Measurements from ENCODE around the gene HK3. TPM values are rescaled to one million over a fixed set of nuclear protein-coding genes. Genes with fewer than 3 reads are reported as not detected.

HK3 gene
- total and polyA plus RNA-seq, 8 donors = 0.54 to 97.0 (median 1.6) TPM

DNA sequence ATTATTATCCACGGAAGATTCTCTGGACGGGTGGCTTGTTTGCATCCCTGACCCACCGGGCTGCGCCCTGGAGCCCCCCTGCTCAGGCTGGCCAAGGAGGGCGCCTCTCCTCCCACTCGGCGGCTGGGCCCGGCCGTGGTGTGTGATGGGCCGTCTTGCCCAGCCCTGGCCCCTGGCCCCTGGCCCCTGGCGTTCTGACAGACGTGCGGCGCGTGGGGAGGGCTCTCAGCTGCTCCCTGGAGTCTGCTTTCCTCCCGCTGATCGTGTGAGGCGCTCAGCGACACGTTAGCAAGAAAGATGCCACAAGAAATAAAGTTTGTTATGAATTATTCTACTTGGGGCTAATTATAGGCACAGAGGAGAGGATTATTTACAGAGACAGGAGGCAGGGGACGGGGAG lies 55.5 kb downstream of the HK3 start:
- Histone ChIP-seq H3K27ac (no peak overlapping the region), H3K4me3 (no peak overlapping the region), H3K36me3 (no peaks in the 10 kb centered on the region), H3K9me3 (no peaks in the 10 kb centered on the region), H3K27me3 (peaks cover 6 to 92% of the 10 kb centered on the region in 2 donors), H3K4me1 (no peaks in the 10 kb centered on the region)
- ATAC-seq = no peak
- DNase-seq = peak in 1 of 4 donors; percentile 71
- no peak for TF ChIP-seq CTCF (IDR thresholded peaks at IDR 0.05)
- intact Hi-C loops (cut with DNase I) = no loop called here

DNA sequence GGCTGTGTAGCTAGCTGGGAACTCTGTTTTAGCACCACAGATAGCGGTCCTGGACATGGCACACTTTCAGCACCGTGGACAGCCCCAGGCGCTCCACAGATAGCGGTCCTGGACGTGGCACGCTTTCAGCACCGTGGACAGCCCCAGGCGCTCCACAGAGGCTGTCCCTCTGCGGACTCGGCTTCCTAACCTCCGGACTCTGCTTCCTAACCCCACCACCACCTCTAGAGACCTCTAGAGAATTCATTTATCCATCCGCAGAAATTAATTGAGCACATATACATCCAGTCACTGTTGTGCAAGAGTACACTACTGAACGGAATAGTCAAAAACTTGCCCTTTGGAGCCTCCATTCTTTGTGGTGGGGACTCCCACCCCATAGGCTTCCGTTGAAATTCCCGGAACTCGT lies 61.4 kb downstream of the HK3 start:
- Histone ChIP-seq H3K36me3 (no peaks in the 10 kb centered on the region), H3K4me3 (no peak overlapping the region), H3K4me1 (no peaks in the 10 kb centered on the region), H3K27me3 (peaks cover 0 to 71% of the 10 kb centered on the region in 2 donors), H3K9me3 (no peaks in the 10 kb centered on the region), H3K27ac (no peak overlapping the region)
- intact Hi-C loops (cut with DNase I) = no loop called here
- DNase-seq (peak; percentile 88 to 96 (median 90)), ATAC-seq (peak; percentile 100)
- no peak for TF ChIP-seq CTCF (IDR thresholded peaks at IDR 0.05)

GRCh38 chr5:176836811-176837706 lies 62.1 kb downstream of the HK3 start:
- intact Hi-C loops (cut with DNase I) = no loop called here
- peak in 1 of 4 donors; percentile 34 for DNase-seq
- peaks cover 0 to 71% of the 10 kb centered on the region in 2 donors for H3K27me3 ChIP-seq

GRCh38 chr5:176835918-176836317 lies 63.2 kb downstream of the HK3 start:
- Histone ChIP-seq H3K27me3 (peaks cover 0 to 70% of the 10 kb centered on the region in 2 donors), H3K4me3 (no peak overlapping the region), H3K9me3 (no peaks in the 10 kb centered on the region), H3K36me3 (no peaks in the 10 kb centered on the region), H3K27ac (no peak overlapping the region), H3K4me1 (no peaks in the 10 kb centered on the region)
- TF ChIP-seq CTCF (IDR thresholded peaks at IDR 0.05) = no peak
- intact Hi-C loops (cut with DNase I) = no loop called here
- ATAC-seq (no peak), DNase-seq (no peak)

More at GRCh38 chr5:176836811-176837706, 62.1 kb downstream of the HK3 start:
- no peak overlapping the region for H3K4me3 ChIP-seq
- no peaks in the 10 kb centered on the region for H3K36me3 ChIP-seq
- H3K27ac ChIP-seq = no peak overlapping the region
- H3K9me3 ChIP-seq = no peaks in the 10 kb centered on the region
- no peak for ATAC-seq
- TF ChIP-seq CTCF (IDR thresholded peaks at IDR 0.05) = no peak
- no peaks in the 10 kb centered on the region for H3K4me1 ChIP-seq

DNA sequence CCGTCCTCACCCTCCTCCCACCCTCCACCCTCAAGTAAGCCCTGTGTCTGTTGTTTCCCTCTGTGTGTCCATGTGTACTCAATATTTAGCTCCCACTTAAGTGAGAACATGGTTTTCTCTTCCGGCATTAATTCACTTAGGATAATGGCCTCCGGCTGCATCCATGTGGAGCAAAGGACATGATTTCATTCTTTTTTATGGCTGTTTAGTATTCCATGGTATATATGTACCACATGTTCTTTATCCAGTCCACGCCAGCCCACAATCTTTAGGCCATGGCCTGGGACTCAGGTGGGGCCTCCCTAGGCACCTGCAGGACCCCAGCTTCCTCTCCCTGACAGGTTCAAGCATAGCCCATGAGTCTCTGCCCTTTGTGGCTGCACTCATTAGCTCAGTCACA lies 65.9 kb downstream of the HK3 start:
- ATAC-seq (no peak), DNase-seq (no peak)
- Histone ChIP-seq H3K27ac (no peak overlapping the region), H3K4me3 (no peak overlapping the region), H3K4me1 (no peaks in the 10 kb centered on the region), H3K36me3 (no peaks in the 10 kb centered on the region), H3K27me3 (peaks cover 0 to 55% of the 10 kb centered on the region in 2 donors), H3K9me3 (no peaks in the 10 kb centered on the region)
- TF ChIP-seq CTCF (IDR thresholded peaks at IDR 0.05) = no peak
- intact Hi-C loops (cut with DNase I) = no loop called here

All from left lung (tissue), 10 donors.